A673 (cell line): ENCODE measurements around the gene NFKBIE.

Experiments used
- CTCF ChIP-seq: fragments of 300-800, 200-600 bp; sonication (generic); conservative IDR thresholded peaks from 2 replicates; pipeline ENCODE4 v1.5.1; 2017; ENCODE audit warnings: low read depth, mild to moderate bottlenecking, antibody characterized with exemption, low read length, moderate library complexity, mixed read lengths
- EZH2 ChIP-seq: fragments of 200-600 bp; sonication (generic); IDR thresholded peaks from 2 replicates; pipeline ENCODE4 v1.6.1; 2017; ENCODE audit warnings: borderline replicate concordance, low read depth, mild to moderate bottlenecking, mixed read lengths, antibody characterized with exemption, low read length; ENCODE audit not compliant: poor library complexity, severe bottlenecking

- TF ChIP-seq EZH2, result no peak
- TF ChIP-seq CTCF, result peak; percentile 59
Measured at GRCh38 chr6:44265007-44265721, at the start of gene NFKBIE.
